Measurements from ENCODE around the gene ZNF593. TPM values are rescaled to one million over a fixed set of nuclear protein-coding genes. Genes with fewer than 3 reads are reported as not detected.

ZNF593 gene
- total RNA-seq, 1 donor from 2014 or later, result 3.3 TPM

DNA sequence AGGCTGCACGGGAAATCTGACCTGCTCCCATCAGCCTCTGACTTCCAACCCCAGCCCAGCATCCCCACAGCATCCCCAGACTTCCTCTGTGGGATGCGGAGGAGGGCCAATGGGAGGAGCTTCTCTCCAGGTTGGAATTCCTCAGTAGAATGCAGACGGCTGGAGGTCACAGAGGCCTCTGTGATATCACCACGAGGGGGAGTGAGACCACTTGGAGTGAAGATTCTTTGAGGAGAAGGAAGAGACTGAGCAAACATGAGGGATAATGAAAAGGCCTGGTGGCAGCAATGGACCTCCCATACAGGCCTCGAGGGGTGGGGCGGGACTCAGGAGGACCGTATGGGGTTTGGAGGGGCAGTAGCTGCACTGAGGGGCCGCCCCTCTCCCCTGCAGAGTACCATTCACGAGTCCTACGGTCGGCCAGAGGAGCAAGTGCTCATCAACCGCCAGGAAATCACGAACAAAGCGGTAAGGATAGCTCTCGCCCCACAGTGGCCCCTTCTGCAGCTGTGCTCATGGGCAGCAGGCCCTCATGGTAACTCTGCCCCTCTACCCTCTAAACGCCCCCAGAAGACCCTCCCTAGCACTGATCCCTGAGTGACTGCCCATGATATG is 20.8 kb downstream of the ZNF593 start, which contains the start of gene CATSPER4:
CATSPER4 (plus strand) TSS at position 230 of the 615 bp plus-strand sequence; CDS start at position 256, 26 bp downstream.
- Histone ChIP-seq H3K79me2 (ENCODE audit: low read depth) (no peaks in the 10 kb centered on the region), H3K9me3 (ENCODE audit: low read depth) (no peaks in the 10 kb centered on the region), H3K4me3 (no peak within 1 kb of the TSS), H3K4me1 (peaks cover 4% of the 10 kb centered on the region), H2AFZ (replicated peaks) (peak within 1 kb of the TSS; percentile 71), H3K4me2 (no peak within 1 kb of the TSS), H3K27ac (no peak within 1 kb of the TSS), H3F3A (ENCODE audit: low read depth) (no peaks in the 10 kb centered on the region), H3K36me3 (no peaks in the 10 kb centered on the region), H4K20me1 (ENCODE audit: low read depth) (no peaks in the 10 kb centered on the region), H3K9ac (no peak within 1 kb of the TSS), H3K27me3 (no peaks in the 10 kb centered on the region)
- no peak for TF ChIP-seq EZH2 (IDR thresholded peaks at IDR 0.05)
- TF ChIP-seq, protein P1, sequence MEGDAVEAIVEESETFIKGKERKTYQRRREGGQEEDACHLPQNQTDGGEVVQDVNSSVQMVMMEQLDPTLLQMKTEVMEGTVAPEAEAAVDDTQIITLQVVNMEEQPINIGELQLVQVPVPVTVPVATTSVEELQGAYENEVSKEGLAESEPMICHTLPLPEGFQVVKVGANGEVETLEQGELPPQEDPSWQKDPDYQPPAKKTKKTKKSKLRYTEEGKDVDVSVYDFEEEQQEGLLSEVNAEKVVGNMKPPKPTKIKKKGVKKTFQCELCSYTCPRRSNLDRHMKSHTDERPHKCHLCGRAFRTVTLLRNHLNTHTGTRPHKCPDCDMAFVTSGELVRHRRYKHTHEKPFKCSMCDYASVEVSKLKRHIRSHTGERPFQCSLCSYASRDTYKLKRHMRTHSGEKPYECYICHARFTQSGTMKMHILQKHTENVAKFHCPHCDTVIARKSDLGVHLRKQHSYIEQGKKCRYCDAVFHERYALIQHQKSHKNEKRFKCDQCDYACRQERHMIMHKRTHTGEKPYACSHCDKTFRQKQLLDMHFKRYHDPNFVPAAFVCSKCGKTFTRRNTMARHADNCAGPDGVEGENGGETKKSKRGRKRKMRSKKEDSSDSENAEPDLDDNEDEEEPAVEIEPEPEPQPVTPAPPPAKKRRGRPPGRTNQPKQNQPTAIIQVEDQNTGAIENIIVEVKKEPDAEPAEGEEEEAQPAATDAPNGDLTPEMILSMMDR (IDR thresholded peaks at IDR 0.05), result peak; percentile 63
- Mint-ChIP-seq H3K27me3 (ENCODE audit: insufficient read depth, low read depth) (peaks cover 11% of the 10 kb centered on the region), H3K27ac (peak within 1 kb of the TSS; percentile 62), H3K9me3 (peaks cover 4% of the 10 kb centered on the region), H3K36me3 (no peaks in the 10 kb centered on the region), H3K4me3 (no peak within 1 kb of the TSS), H3K4me1 (peaks cover 17% of the 10 kb centered on the region)
- DNase-seq (ENCODE audit: low spot score), result peak; percentile 87

DNA sequence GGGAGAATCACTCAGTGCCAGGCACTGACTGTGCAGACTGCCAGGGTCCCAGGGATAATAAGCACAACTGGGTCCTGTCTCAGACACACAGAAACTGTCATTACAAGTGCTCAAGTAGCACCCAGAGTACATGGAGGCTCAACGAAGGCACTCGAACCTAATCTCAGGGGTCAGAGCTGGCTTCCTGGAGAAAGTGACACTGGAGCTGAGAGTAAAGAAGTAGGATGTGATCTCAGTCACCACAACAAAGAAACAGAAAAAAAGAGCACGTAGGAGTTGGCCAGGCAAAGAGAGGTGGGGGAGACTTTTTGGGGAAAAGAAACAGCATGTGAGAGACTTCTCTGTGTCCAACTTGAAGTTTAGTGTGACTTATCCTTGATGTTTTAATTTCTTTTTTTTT is 22.0 kb downstream of the ZNF593 start:
- no peaks in the 10 kb centered on the region for H3K36me3 ChIP-seq
- no peak overlapping the region for H3K27ac Mint-ChIP-seq

DNA sequence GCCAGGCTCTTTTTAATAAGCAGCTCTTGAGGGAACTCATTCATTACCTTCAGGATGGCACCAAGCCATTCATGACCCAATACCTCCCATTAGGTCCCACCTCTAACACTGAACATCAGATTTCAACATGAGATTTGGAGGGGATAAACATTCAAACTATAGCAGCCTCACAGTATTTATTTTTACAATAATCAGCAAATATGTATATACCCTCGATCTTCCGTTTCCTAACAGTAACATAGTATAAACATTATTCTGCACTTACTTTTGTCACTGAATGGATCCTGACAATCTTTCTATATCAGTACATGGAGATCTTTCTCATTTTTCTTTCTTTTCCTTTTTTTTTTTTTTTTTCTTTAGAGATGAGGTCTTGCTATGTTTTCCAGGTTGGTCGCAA is 26.1 kb downstream of the ZNF593 start:
- DNase-seq (ENCODE audit: low spot score), result no peak
- peaks cover 8% of the 10 kb centered on the region for H3K4me1 Mint-ChIP-seq
- no peak overlapping the region for H3K27ac ChIP-seq

More for the DNA sequence above, 22.0 kb downstream of the ZNF593 start:
- Histone ChIP-seq H3K27ac (no peak overlapping the region), H2AFZ (replicated peaks) (no peak overlapping the region), H4K20me1 (ENCODE audit: low read depth) (no peaks in the 10 kb centered on the region), H3K9me3 (ENCODE audit: low read depth) (no peaks in the 10 kb centered on the region), H3K27me3 (no peaks in the 10 kb centered on the region), H3K4me2 (no peak overlapping the region), H3K9ac (no peak overlapping the region), H3K4me3 (no peak overlapping the region), H3K4me1 (peaks cover 4% of the 10 kb centered on the region), H3K79me2 (ENCODE audit: low read depth) (no peaks in the 10 kb centered on the region), H3F3A (ENCODE audit: low read depth) (no peaks in the 10 kb centered on the region)
- no peak for TF ChIP-seq EZH2phosphoT487 (IDR thresholded peaks at IDR 0.05)
- TF ChIP-seq EZH2 (IDR thresholded peaks at IDR 0.05), result no peak
- TF ChIP-seq, protein P1 (IDR thresholded peaks at IDR 0.05), result no peak
- H3K36me3 Mint-ChIP-seq, result no peaks in the 10 kb centered on the region
- H3K4me1 Mint-ChIP-seq, result peaks cover 17% of the 10 kb centered on the region
- peaks cover 8% of the 10 kb centered on the region for H3K27me3 Mint-ChIP-seq (ENCODE audit: insufficient read depth, low read depth)
- no peak overlapping the region for H3K4me3 Mint-ChIP-seq
- peaks cover 4% of the 10 kb centered on the region for H3K9me3 Mint-ChIP-seq
- no peak for DNase-seq (ENCODE audit: low spot score)

More for the DNA sequence above, 26.1 kb downstream of the ZNF593 start:
- peaks cover 2% of the 10 kb centered on the region for H3K4me1 ChIP-seq
- H3K4me3 ChIP-seq, result no peak overlapping the region
- Mint-ChIP-seq H3K27me3 (ENCODE audit: insufficient read depth, low read depth) (peaks cover 9% of the 10 kb centered on the region), H3K9me3 (no peaks in the 10 kb centered on the region), H3K4me3 (peak overlapping the region; percentile 42), H3K27ac (no peak overlapping the region), H3K36me3 (no peaks in the 10 kb centered on the region)
- H3K4me2 ChIP-seq, result no peak overlapping the region
- no peaks in the 10 kb centered on the region for H3F3A ChIP-seq (ENCODE audit: low read depth)
- TF ChIP-seq EZH2phosphoT487 (IDR thresholded peaks at IDR 0.05) (no peak), EZH2 (IDR thresholded peaks at IDR 0.05) (no peak)
- TF ChIP-seq, protein P1 (IDR thresholded peaks at IDR 0.05), result no peak
- no peaks in the 10 kb centered on the region for H4K20me1 ChIP-seq (ENCODE audit: low read depth)
- H3K36me3 ChIP-seq, result no peaks in the 10 kb centered on the region
- no peaks in the 10 kb centered on the region for H3K79me2 ChIP-seq (ENCODE audit: low read depth)
- no peak overlapping the region for H2AFZ ChIP-seq (replicated peaks)
- no peak overlapping the region for H3K9ac ChIP-seq
- no peaks in the 10 kb centered on the region for H3K27me3 ChIP-seq
- H3K9me3 ChIP-seq (ENCODE audit: low read depth), result no peaks in the 10 kb centered on the region
